Measurements from ENCODE around the gene VCL. TPM values are rescaled to one million over a fixed set of nuclear protein-coding genes. Genes with fewer than 3 reads are reported as not detected.

Gene VCL
- total RNA-seq, 2 donors from 2014 or later: 97.2 to 285 TPM

DNA sequence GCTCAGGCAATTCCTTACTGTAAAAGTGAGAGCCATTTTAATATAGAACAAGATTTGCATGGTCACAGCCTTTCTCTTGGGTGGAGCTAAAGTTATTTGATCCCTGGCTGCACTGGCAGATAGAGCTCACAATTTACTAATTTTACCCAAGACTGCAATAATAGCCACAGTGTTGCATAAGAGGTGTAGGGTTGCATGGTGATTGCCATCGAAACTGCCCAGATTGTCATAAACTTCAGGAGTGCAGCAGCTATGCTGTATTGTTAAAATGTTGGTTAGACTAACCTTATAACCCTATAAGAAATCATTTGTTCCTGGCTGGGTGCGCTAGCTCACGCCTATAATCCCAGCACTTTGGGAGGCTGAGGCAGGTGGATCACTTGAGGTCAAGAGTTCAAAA lies 50.0 kb downstream of the VCL start:
- H3K27ac ChIP-seq: no peak overlapping the region
- DNase-seq (ENCODE audit: low spot score): no peak
- intact Hi-C loops (cut with DNase I): no loop called here
- H3K4me1 ChIP-seq (replicated peaks): no peaks in the 10 kb centered on the region
- 57% methylated on average over 3 of the region's 3 CpGs for WGBS
- H3K4me3 ChIP-seq: no peak overlapping the region
- no peaks in the 10 kb centered on the region for H3K36me3 ChIP-seq
- TF ChIP-seq POLR2A (IDR thresholded peaks at IDR 0.05): no peak
- TF ChIP-seq, protein P1, sequence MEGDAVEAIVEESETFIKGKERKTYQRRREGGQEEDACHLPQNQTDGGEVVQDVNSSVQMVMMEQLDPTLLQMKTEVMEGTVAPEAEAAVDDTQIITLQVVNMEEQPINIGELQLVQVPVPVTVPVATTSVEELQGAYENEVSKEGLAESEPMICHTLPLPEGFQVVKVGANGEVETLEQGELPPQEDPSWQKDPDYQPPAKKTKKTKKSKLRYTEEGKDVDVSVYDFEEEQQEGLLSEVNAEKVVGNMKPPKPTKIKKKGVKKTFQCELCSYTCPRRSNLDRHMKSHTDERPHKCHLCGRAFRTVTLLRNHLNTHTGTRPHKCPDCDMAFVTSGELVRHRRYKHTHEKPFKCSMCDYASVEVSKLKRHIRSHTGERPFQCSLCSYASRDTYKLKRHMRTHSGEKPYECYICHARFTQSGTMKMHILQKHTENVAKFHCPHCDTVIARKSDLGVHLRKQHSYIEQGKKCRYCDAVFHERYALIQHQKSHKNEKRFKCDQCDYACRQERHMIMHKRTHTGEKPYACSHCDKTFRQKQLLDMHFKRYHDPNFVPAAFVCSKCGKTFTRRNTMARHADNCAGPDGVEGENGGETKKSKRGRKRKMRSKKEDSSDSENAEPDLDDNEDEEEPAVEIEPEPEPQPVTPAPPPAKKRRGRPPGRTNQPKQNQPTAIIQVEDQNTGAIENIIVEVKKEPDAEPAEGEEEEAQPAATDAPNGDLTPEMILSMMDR (IDR thresholded peaks at IDR 0.05): no peak
- no peak for TF ChIP-seq POLR2AphosphoS5 (IDR thresholded peaks at IDR 0.05)
- H3K9me3 ChIP-seq: no peaks in the 10 kb centered on the region
- H3K27me3 ChIP-seq (replicated peaks; ENCODE audit: insufficient read depth): no peaks in the 10 kb centered on the region

DNA sequence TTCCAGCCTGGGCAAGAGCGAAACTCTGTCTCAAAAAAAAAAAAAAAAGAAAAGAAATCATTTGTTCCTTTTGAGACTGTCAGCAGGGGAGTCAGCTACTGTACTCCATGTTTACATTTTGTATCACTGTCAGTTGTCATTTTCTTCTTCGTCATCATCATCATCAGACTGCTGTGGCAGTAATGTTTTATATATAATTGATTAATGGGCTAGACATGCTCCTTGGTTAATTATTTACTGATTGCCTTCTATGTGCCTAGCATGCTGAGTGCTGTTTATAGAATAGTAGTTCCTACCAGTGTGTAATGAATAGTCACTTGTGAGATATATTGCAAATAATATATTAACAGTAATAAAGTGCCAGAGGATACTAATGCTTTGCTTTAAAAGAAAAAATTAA lies 50.5 kb downstream of the VCL start:
- no peak for DNase-seq (ENCODE audit: low spot score)
- Histone ChIP-seq H3K4me3 (no peak overlapping the region), H3K36me3 (no peaks in the 10 kb centered on the region), H3K4me1 (replicated peaks) (no peaks in the 10 kb centered on the region), H3K27ac (no peak overlapping the region), H3K27me3 (replicated peaks; ENCODE audit: insufficient read depth) (no peaks in the 10 kb centered on the region), H3K9me3 (no peaks in the 10 kb centered on the region)
- 88% methylated on average over 2 of the region's 2 CpGs for WGBS
- TF ChIP-seq, protein P1 (IDR thresholded peaks at IDR 0.05): no peak
- no peak for TF ChIP-seq POLR2A (IDR thresholded peaks at IDR 0.05)
- intact Hi-C loops (cut with DNase I): no loop called here

DNA sequence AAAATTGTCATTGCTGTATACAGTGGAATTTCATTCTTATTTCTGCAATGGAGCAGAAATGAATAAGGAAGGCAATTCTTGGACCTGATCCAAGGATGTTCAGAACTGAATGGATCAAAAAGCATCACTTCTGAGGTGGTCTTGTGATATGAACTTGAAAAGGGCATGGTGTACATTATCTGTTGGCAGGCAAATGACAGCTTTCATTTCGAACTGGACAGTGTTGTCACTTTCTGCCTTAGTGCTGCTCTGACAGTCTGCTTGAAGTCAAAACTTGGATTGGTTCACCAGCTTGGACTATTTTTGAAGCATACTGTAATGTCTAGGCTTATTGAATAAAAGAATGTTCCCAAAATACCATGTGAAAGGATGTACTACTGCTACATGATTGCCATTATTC lies 52.0 kb downstream of the VCL start:
- WGBS: 65% methylated on average over 1 of the region's 1 CpG
- no peaks in the 10 kb centered on the region for H3K9me3 ChIP-seq
- H3K27ac ChIP-seq: no peak overlapping the region
- H3K4me3 ChIP-seq: no peak overlapping the region
- no peaks in the 10 kb centered on the region for H3K36me3 ChIP-seq
- intact Hi-C loops (cut with DNase I): no loop called here
- H3K4me1 ChIP-seq (replicated peaks): no peaks in the 10 kb centered on the region
- no peak for DNase-seq (ENCODE audit: low spot score)
- no peak for TF ChIP-seq POLR2A (IDR thresholded peaks at IDR 0.05)
- TF ChIP-seq POLR2AphosphoS5 (IDR thresholded peaks at IDR 0.05): no peak
- TF ChIP-seq, protein P1 (IDR thresholded peaks at IDR 0.05): no peak
- H3K27me3 ChIP-seq (replicated peaks; ENCODE audit: insufficient read depth): no peaks in the 10 kb centered on the region

GRCh38 chr10:74050653-74051052 lies 52.7 kb downstream of the VCL start:
- no peaks in the 10 kb centered on the region for H3K9me3 ChIP-seq
- WGBS: 91% methylated on average over 1 of the region's 1 CpG
- H3K4me3 ChIP-seq: no peak overlapping the region
- TF ChIP-seq, protein P1 (IDR thresholded peaks at IDR 0.05): no peak
- TF ChIP-seq POLR2AphosphoS5 (IDR thresholded peaks at IDR 0.05) (no peak), POLR2A (IDR thresholded peaks at IDR 0.05) (no peak)
- intact Hi-C loops (cut with DNase I): no loop called here
- H3K27ac ChIP-seq: no peak overlapping the region
- no peak for DNase-seq (ENCODE audit: low spot score)
- no peaks in the 10 kb centered on the region for H3K36me3 ChIP-seq
- H3K27me3 ChIP-seq (replicated peaks; ENCODE audit: insufficient read depth): no peaks in the 10 kb centered on the region
- H3K4me1 ChIP-seq (replicated peaks): no peaks in the 10 kb centered on the region

- H3K4me1 ChIP-seq (replicated peaks): no peaks in the 10 kb centered on the region
- TF ChIP-seq POLR2AphosphoS5 (IDR thresholded peaks at IDR 0.05) (no peak), POLR2A (IDR thresholded peaks at IDR 0.05) (no peak)
- TF ChIP-seq, protein P1 (IDR thresholded peaks at IDR 0.05): no peak
- no peaks in the 10 kb centered on the region for H3K36me3 ChIP-seq
- intact Hi-C loops (cut with DNase I): no loop called here
- no peak overlapping the region for H3K27ac ChIP-seq
- WGBS: 76% methylated on average over 5 of the region's 5 CpGs
- no peak overlapping the region for H3K4me3 ChIP-seq
- DNase-seq (ENCODE audit: low spot score): no peak
- no peaks in the 10 kb centered on the region for H3K27me3 ChIP-seq (replicated peaks; ENCODE audit: insufficient read depth)
- H3K9me3 ChIP-seq: no peaks in the 10 kb centered on the region
Measured at GRCh38 chr10:74051736-74052342, 53.9 kb downstream of the VCL start.
